ENCODE measurements around the gene MPDZ.

DNA sequence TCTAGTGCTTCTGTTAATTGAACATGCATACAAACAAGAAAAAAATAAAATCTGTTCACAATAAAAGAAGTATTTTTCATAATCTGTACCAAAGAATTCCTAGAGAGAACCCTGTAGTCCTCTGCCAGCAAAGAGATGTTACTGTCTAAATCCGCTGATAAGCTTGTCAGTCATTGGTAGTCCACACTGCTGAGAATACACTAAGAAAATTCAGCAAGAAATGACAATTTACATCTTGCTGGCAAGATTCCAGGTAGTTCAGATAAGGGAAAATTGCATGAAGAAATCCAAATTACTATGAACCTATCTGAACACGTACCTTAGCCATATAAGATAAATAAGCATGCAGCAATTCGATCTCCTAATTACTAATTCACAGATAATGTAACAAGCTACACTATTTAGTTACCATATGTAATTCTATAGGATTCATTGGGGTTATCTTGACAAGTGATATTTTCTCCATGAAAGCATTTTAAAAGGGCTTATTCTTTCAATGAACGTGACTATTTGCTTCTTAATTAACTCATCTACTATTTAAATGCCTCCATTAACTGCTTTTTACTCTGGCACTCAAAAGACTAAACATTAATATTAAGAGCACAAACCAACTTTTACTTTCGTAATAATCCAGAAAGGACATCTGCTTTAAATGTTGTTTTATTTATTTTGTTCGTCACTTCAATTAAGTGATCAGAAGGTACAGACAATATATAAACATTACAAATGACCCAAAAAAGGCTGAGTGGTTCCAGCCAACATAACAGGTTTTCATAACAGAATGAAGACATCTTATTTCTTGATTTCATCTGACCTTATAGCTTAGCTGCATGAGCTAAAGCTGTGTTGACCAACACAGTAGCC, 9.7 kb downstream of the MPDZ start:
- TF ChIP-seq EZH2 (IDR thresholded peaks at IDR 0.05), result no peak
- TF ChIP-seq POLR2A (IDR thresholded peaks at IDR 0.05; ENCODE audit: borderline replicate concordance, extremely low read depth, insufficient read depth, insufficient read length), result no peak
- no peak for TF ChIP-seq SIN3A (IDR thresholded peaks at IDR 0.05; ENCODE audit: low read depth)
- TF ChIP-seq, protein P1, sequence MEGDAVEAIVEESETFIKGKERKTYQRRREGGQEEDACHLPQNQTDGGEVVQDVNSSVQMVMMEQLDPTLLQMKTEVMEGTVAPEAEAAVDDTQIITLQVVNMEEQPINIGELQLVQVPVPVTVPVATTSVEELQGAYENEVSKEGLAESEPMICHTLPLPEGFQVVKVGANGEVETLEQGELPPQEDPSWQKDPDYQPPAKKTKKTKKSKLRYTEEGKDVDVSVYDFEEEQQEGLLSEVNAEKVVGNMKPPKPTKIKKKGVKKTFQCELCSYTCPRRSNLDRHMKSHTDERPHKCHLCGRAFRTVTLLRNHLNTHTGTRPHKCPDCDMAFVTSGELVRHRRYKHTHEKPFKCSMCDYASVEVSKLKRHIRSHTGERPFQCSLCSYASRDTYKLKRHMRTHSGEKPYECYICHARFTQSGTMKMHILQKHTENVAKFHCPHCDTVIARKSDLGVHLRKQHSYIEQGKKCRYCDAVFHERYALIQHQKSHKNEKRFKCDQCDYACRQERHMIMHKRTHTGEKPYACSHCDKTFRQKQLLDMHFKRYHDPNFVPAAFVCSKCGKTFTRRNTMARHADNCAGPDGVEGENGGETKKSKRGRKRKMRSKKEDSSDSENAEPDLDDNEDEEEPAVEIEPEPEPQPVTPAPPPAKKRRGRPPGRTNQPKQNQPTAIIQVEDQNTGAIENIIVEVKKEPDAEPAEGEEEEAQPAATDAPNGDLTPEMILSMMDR (IDR thresholded peaks at IDR 0.05 in 2 of 3, conservative IDR thresholded peaks at IDR 0.05 in 1 of 3; ENCODE audit: borderline replicate concordance in 1 of 3, insufficient read depth in 1 of 3, low read depth in 2 of 3, low read length in 2 of 3), result no peak
- TF ChIP-seq FOSL1 (IDR thresholded peaks at IDR 0.05; ENCODE audit: low read depth), result no peak
- no peak for TF ChIP-seq CEBPB (IDR thresholded peaks at IDR 0.05; ENCODE audit: low read depth)
- no peak for TF ChIP-seq POLR2AphosphoS5 (IDR thresholded peaks at IDR 0.05; ENCODE audit: low read depth, low read length)

Measured in HCT116 (cell line).